B cell (primary cell): ENCODE results near the gene HYDIN. TPM values are rescaled to one million over a fixed set of nuclear protein-coding genes. Genes with fewer than 3 reads are reported as not detected.

Experiments used
- ATAC-seq: fragments of 200-7000 bp; cut with Tn5 transposase; one replicate; pipeline ENCODE4 v1.10.0; 2021; ENCODE audit warnings: low read depth, mild to moderate bottlenecking, moderate number of reproducible peaks, moderate library complexity
- CTCF ChIA-PET: fragments of 350-600 bp; sonication (Branson Sonifier 250); formaldehyde crosslinking; loops from one replicate; lab custom pipeline; 2021; ENCODE audit warnings: antibody characterized with exemption, inconsistent platforms; lab: Charles Lee
- POLR2A ChIA-PET: fragments of 350-600 bp; sonication (Branson Sonifier 250); formaldehyde crosslinking; loops from one replicate; lab custom pipeline; 2021; ENCODE audit warnings: antibody characterized with exemption; lab: Charles Lee
- DNase-seq: peaks from one replicate; pipeline ENCODE4 v3.0.0; 2013
- H2AFZ ChIP-seq: 2 replicates; pipeline ENCODE4 v1.6.1; 2012; ENCODE audit warnings: mild to moderate bottlenecking, low read depth, low read length; ENCODE audit not compliant: insufficient read depth, poor library complexity, severe bottlenecking
- H3K27ac ChIP-seq, 2 donors: 1 replicate in 1 of 2; 2 replicates in 1 of 2; pipeline ENCODE4 v1.5.1; 2012 to 2013; ENCODE audit warnings: low read length in 2 of 2, mild to moderate bottlenecking in 2 of 2, moderate library complexity in 1 of 2
- H3K27me3 ChIP-seq, 4 experiments: fragments of 200-600 bp in 1 of 4; sonication (generic) in 1 of 4; replicated peaks in 1 of 4; 1 replicate in 2 of 4; 2 replicates in 2 of 4; pipeline versions ENCODE4 v1.6.1 to v1.7.0; 2013 to 2016; ENCODE audit warnings: low read length in 3 of 4, mild to moderate bottlenecking in 2 of 4, mixed read lengths in 1 of 4, moderate library complexity in 1 of 4; ENCODE audit not compliant: insufficient read depth in 4 of 4, control insufficient read depth in 3 of 4; ENCODE audit errors: control extremely low read depth in 1 of 4
- H3K36me3 ChIP-seq, 2 experiments: replicated peaks in 1 of 2; 1 replicate in 1 of 2; 2 replicates in 1 of 2; pipeline versions ENCODE4 v1.6.1 to v1.7.1; 2013; ENCODE audit warnings: low read length in 1 of 2; ENCODE audit not compliant: insufficient read depth in 2 of 2, control insufficient read depth in 1 of 2; ENCODE audit errors: control extremely low read depth in 1 of 2, extremely low read depth in 1 of 2
- H3K4me1 ChIP-seq, 2 donors: fragments of 200-600 bp in 1 of 2; sonication (generic) in 1 of 2; 1 replicate in 1 of 2; 2 replicates in 1 of 2; pipeline versions ENCODE4 v1.5.1 to v1.6.1; 2013 to 2017; ENCODE audit warnings: low read length in 2 of 2; ENCODE audit not compliant: control insufficient read depth in 2 of 2, insufficient read depth in 2 of 2
- H3K4me2 ChIP-seq: replicated peaks from 2 replicates; pipeline ENCODE3; 2012; ENCODE audit warnings: mild to moderate bottlenecking, low read depth, low read length; ENCODE audit not compliant: poor library complexity, severe bottlenecking
- H3K4me3 ChIP-seq, 5 experiments: fragments of 200-600 bp in 1 of 5; sonication (generic) in 1 of 5; 1 replicate in 3 of 5; 2 replicates in 2 of 5; pipeline versions ENCODE4 v1.5.1 to v1.7.0; 2011 to 2016; ENCODE audit warnings: low read length in 4 of 5, mild to moderate bottlenecking in 4 of 5, low read depth in 2 of 5, control low read depth in 1 of 5, moderate library complexity in 1 of 5; ENCODE audit not compliant: insufficient read depth in 1 of 5; ENCODE audit errors: control extremely low read depth in 1 of 5, extremely low read depth in 1 of 5
- H3K79me2 ChIP-seq: fragments of 200-600 bp; sonication (generic); one replicate; pipeline ENCODE4 v1.6.0; 2016; ENCODE audit warnings: low read length; ENCODE audit not compliant: control insufficient read depth, insufficient read depth
- H3K9ac ChIP-seq: fragments of 200-600 bp; sonication (generic); 2 replicates; pipeline ENCODE4 v1.6.1; 2017; ENCODE audit warnings: mild to moderate bottlenecking, low read length, moderate library complexity
- H3K9me3 ChIP-seq, 3 donors: one replicate each; pipeline versions ENCODE4 v1.6.1 to v1.7.1; 2013; ENCODE audit warnings: low read length in 2 of 3; ENCODE audit not compliant: control insufficient read depth in 2 of 3, insufficient read depth in 1 of 3; ENCODE audit errors: control extremely low read depth in 1 of 3
- H4K20me1 ChIP-seq: 2 replicates; pipeline ENCODE4 v1.6.0; 2012; ENCODE audit warnings: mild to moderate bottlenecking, low read length; ENCODE audit not compliant: insufficient read depth, control insufficient read depth, poor library complexity, severe bottlenecking
- H3K27ac Mint-ChIP-seq: one replicate; pipeline ENCODE4 v1.8.0; 2021; ENCODE audit warnings: mixed read lengths
- H3K27me3 Mint-ChIP-seq: one replicate; pipeline ENCODE4 v1.8.0; 2021; ENCODE audit warnings: mixed read lengths
- H3K4me1 Mint-ChIP-seq: one replicate; pipeline ENCODE4 v1.8.0; 2021; ENCODE audit warnings: mixed read lengths
- H3K4me3 Mint-ChIP-seq: one replicate; pipeline ENCODE4 v1.8.0; 2021; ENCODE audit warnings: mixed read lengths
- H3K9me3 Mint-ChIP-seq: one replicate; pipeline ENCODE4 v1.8.0; 2022; ENCODE audit warnings: mixed read lengths; ENCODE audit not compliant: insufficient read depth
- CTCF ChIP-seq: fragments of 200-600 bp; IDR thresholded peaks from one replicate; pipeline ENCODE4 v1.8.0; 2022; ENCODE audit warnings: antibody characterized with exemption, mild to moderate bottlenecking
- EZH2 ChIP-seq: IDR thresholded peaks from 2 replicates; pipeline ENCODE4 v1.6.1; 2012; ENCODE audit warnings: borderline replicate concordance, low read depth, mild to moderate bottlenecking, moderate library complexity, low read length; ENCODE audit not compliant: insufficient read depth, poor library complexity, severe bottlenecking
- WGBS: methylation state at CpG from one replicate; pipeline ENCODE4 v1.1.5; 2013; ENCODE audit warnings: missing lambda C conversion rate; ENCODE audit not compliant: insufficient coverage; 5-methylcytosine and 5-hydroxymethylcytosine counted together
- intact Hi-C: fragments of 100-400 bp; cut with micrococcal nuclease; formaldehyde crosslinking; loops from one replicate; pipeline ENCODE4 v1.10.0; 2022
- polyA plus RNA-seq: library from polyadenylated mRNA; depleted of rRNA; stranded (reverse); fragments of >200 nt; gene quantifications from 2 replicates; pipeline ENCODE4 v1.2.3, GENCODE V29; 2012
- total RNA-seq, 2 donors: library from RNA; stranded (reverse); fragments of 120-200 nt in 1 of 2; gene quantifications; 1 replicate in 1 of 2; 2 replicates in 1 of 2; pipeline versions ENCODE4 v1.2.3 to v1.2.4, GENCODE V29; 2013 to 2022

The HYDIN gene
- total and polyA plus RNA-seq, 2 donors (not counting 1 experiment from before 2014, with no cell fraction given): 0.10 TPM; not detected in 1

- H3K27ac ChIP-seq: no peak overlapping the region
- peaks cover 0 to 11% (median 3%) of the 10 kb centered on the region in 4 experiments for H3K27me3 ChIP-seq
- ATAC-seq (no peak), DNase-seq (no peak)
- H3K79me2 ChIP-seq: no peaks in the 10 kb centered on the region
- Mint-ChIP-seq H3K27me3 (peaks cover 27% of the 10 kb centered on the region), H3K4me1 (no peaks in the 10 kb centered on the region), H3K4me3 (no peak overlapping the region), H3K27ac (no peak overlapping the region), H3K9me3 (no peaks in the 10 kb centered on the region)
- no peaks in the 10 kb centered on the region for H3K4me1 ChIP-seq
- ChIA-PET POLR2A (no interaction called here), CTCF (no interaction called here)
- no peaks in the 10 kb centered on the region for H3K9me3 ChIP-seq
- H2AFZ ChIP-seq: no peak overlapping the region
- no peak overlapping the region for H3K9ac ChIP-seq
- no peak overlapping the region for H3K4me2 ChIP-seq
- no peak overlapping the region for H3K4me3 ChIP-seq
- H4K20me1 ChIP-seq: no peaks in the 10 kb centered on the region
- intact Hi-C loops: loop anchor here (10.0 kb wide), 1 partner anchor 1286 kb away; the partner anchor contains the start of genes DHX38 and TXNL4B
- no peaks in the 10 kb centered on the region for H3K36me3 ChIP-seq
- no peak for TF ChIP-seq CTCF
- no peak for TF ChIP-seq EZH2
Measured at GRCh38 chr16:70808371-70808770, 422.2 kb downstream of the HYDIN start.

DNA sequence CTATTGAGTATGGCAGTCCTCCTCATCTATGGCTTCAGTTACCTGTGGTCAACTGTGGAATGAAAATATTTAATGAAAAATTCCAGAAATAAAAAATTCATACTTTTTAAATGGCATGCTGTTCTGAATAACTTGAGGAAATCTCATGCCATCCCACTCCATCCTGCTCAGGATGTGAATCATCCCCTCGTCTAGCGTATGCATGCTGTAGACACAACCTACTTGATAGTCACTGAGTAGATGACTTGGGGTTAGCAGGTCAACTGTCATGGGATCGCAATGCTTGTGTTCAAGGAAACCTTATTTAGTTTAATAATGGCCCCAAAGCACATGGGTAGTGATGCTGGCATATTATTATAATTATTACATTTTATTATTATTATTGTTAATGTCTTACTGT lies 424.7 kb downstream of the HYDIN start:
- no peak overlapping the region for H3K27ac ChIP-seq
- H3K36me3 ChIP-seq: no peaks in the 10 kb centered on the region
- no peak overlapping the region for H3K4me3 Mint-ChIP-seq
- no CpG with 5 or more reads among the region's 3 CpGs for WGBS
- peaks cover 0 to 4% of the 10 kb centered on the region in 2 donors for H3K4me1 ChIP-seq
- H2AFZ ChIP-seq: no peak overlapping the region
- no peaks in the 10 kb centered on the region for H4K20me1 ChIP-seq
- H3K9ac ChIP-seq: no peak overlapping the region
- peaks cover 27% of the 10 kb centered on the region for H3K27me3 Mint-ChIP-seq
- DNase-seq: no peak
- no peaks in the 10 kb centered on the region for H3K79me2 ChIP-seq
- TF ChIP-seq EZH2 (no peak), CTCF (no peak)
- no peak overlapping the region for H3K4me2 ChIP-seq
- H3K9me3 Mint-ChIP-seq: no peaks in the 10 kb centered on the region
- H3K27ac Mint-ChIP-seq: no peak overlapping the region
- intact Hi-C loops: loop anchor here (10.0 kb wide), 1 partner anchor 1289 kb away; the partner anchor contains the start of genes DHX38 and TXNL4B
- H3K4me1 Mint-ChIP-seq: peaks cover 8% of the 10 kb centered on the region
- no peak overlapping the region for H3K4me3 ChIP-seq
- POLR2A ChIA-PET: no interaction called here
- H3K9me3 ChIP-seq: peaks cover 0 to 2% (median 2%) of the 10 kb centered on the region in 3 donors
- ATAC-seq: no peak
- CTCF ChIA-PET: no interaction called here
- H3K27me3 ChIP-seq: peaks cover 0 to 11% (median 3%) of the 10 kb centered on the region in 4 experiments
